Astrocyte (in vitro differentiated cells and primary cell): ENCODE measurements around the gene UGCG. TPM values are rescaled to one million over a fixed set of nuclear protein-coding genes. Genes with fewer than 3 reads are reported as not detected.

Experiments
- DNase-seq: peaks from one replicate; pipeline ENCODE4 v3.0.0-alpha.2; 2010; ENCODE audit warnings: low read depth
- FAIRE-seq: peaks from 2 replicates; lab custom pipeline; 2011; peaks lifted over from hg19 to GRCh38; lab: Jason Lieb, UNC
- H2AFZ ChIP-seq: 2 replicates; pipeline ENCODE4 v1.6.0; 2012; ENCODE audit warnings: low read depth, low read length, inconsistent platforms
- H3K27ac ChIP-seq: 2 replicates; pipeline ENCODE4 v1.5.1; 2011; ENCODE audit warnings: low read depth, low read length, inconsistent platforms
- H3K27me3 ChIP-seq: 2 replicates; pipeline ENCODE4 v1.6.0; 2011; ENCODE audit warnings: low read length, inconsistent platforms; ENCODE audit not compliant: insufficient read depth
- H3K36me3 ChIP-seq: 2 replicates; pipeline ENCODE4 v1.5.1; 2011; ENCODE audit warnings: low read length, inconsistent platforms; ENCODE audit not compliant: insufficient read depth
- H3K4me1 ChIP-seq: 2 replicates; pipeline ENCODE4 v1.5.1; 2011; ENCODE audit warnings: low read length, inconsistent platforms; ENCODE audit not compliant: insufficient read depth
- H3K4me2 ChIP-seq: 2 replicates; pipeline ENCODE4 v1.6.0; 2012; ENCODE audit warnings: low read length, inconsistent platforms
- H3K4me3 ChIP-seq: 2 replicates; pipeline ENCODE4 v1.5.1; 2011; ENCODE audit warnings: low read depth, mild to moderate bottlenecking, low read length, inconsistent platforms; ENCODE audit not compliant: insufficient read depth
- H3K79me2 ChIP-seq: 2 replicates; pipeline ENCODE4 v1.6.0; 2012; ENCODE audit warnings: mild to moderate bottlenecking, low read length, inconsistent platforms; ENCODE audit not compliant: insufficient read depth
- H3K9ac ChIP-seq: 2 replicates; pipeline ENCODE4 v1.6.0; 2012; ENCODE audit warnings: mild to moderate bottlenecking, low read length, inconsistent platforms
- H3K9me3 ChIP-seq: 2 replicates; pipeline ENCODE4 v1.5.1; 2012; ENCODE audit warnings: low read depth, mild to moderate bottlenecking, low read length, inconsistent platforms; ENCODE audit not compliant: insufficient read depth
- H4K20me1 ChIP-seq: 2 replicates; pipeline ENCODE4 v1.6.0; 2012; ENCODE audit warnings: low read length, inconsistent platforms; ENCODE audit not compliant: insufficient read depth
- H3K27ac Mint-ChIP-seq: one replicate; pipeline ENCODE4 v1.8.0; 2021; ENCODE audit warnings: mild to moderate bottlenecking, mixed read lengths; ENCODE audit not compliant: unreplicated experiment
- H3K27me3 Mint-ChIP-seq: one replicate; pipeline ENCODE4 v1.8.0; 2021; ENCODE audit warnings: low read depth, mixed read lengths; ENCODE audit not compliant: unreplicated experiment
- H3K36me3 Mint-ChIP-seq: one replicate; pipeline ENCODE4 v1.8.0; 2021; ENCODE audit warnings: low read depth, mixed read lengths; ENCODE audit not compliant: unreplicated experiment
- H3K4me1 Mint-ChIP-seq: one replicate; pipeline ENCODE4 v1.8.0; 2021; ENCODE audit warnings: low read depth, mixed read lengths; ENCODE audit not compliant: unreplicated experiment
- H3K4me3 Mint-ChIP-seq: one replicate; pipeline ENCODE4 v1.8.0; 2021; ENCODE audit warnings: mild to moderate bottlenecking, moderate library complexity, mixed read lengths; ENCODE audit not compliant: unreplicated experiment
- H3K9me3 Mint-ChIP-seq: one replicate; pipeline ENCODE4 v1.8.0; 2021; ENCODE audit warnings: mild to moderate bottlenecking, mixed read lengths; ENCODE audit not compliant: unreplicated experiment
- EZH2 ChIP-seq: IDR thresholded peaks from 2 replicates; pipeline ENCODE4 v1.6.1; 2012; ENCODE audit warnings: mild to moderate bottlenecking, low read length, inconsistent platforms; ENCODE audit not compliant: insufficient read depth
- total RNA-seq: library from RNA; stranded (reverse); gene quantifications from 2 replicates; pipeline ENCODE4 v1.2.1, GENCODE V29; 2021
- TF ChIP-seq, protein P1 (sequence below): IDR thresholded peaks from 2 replicates; pipeline ENCODE4 v1.5.1; 2011; ENCODE audit warnings: low read depth, mild to moderate bottlenecking, inconsistent platforms, low read length, moderate library complexity; ENCODE audit not compliant: insufficient read depth

UGCG gene
- total RNA-seq, 1 donor from 2014 or later, result 166 TPM

DNA sequence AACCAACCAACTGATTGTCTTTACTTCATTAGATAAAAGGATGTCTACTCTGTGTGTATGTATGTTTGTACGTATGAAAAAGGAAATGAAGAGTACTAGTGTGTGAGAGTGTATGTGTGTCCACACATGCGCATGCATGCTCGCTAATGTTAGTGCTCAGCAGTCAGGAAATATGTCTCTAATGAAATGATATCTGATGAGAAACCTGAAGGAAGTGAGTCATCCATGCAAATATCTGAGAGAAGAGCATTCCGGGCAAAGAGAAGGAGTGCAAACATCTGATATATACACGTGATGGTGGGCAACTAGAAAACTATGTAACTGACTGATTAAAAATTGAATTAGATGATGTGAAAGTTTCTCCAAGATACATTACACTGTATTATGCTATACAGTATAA, 29.6 kb upstream of the UGCG start:
- no peaks in the 10 kb centered on the region for H3K4me1 ChIP-seq
- DNase-seq (peak; percentile 84), FAIRE-seq (peak; percentile 70)
- H3K4me3 ChIP-seq, result no peak overlapping the region
- H3K36me3 ChIP-seq, result no peaks in the 10 kb centered on the region
- H4K20me1 ChIP-seq, result no peaks in the 10 kb centered on the region
- Mint-ChIP-seq H3K9me3 (no peaks in the 10 kb centered on the region), H3K4me1 (peaks cover 6% of the 10 kb centered on the region), H3K4me3 (no peak overlapping the region), H3K36me3 (no peaks in the 10 kb centered on the region), H3K27me3 (no peaks in the 10 kb centered on the region), H3K27ac (no peak overlapping the region)
- H3K9me3 ChIP-seq, result no peaks in the 10 kb centered on the region
- peak overlapping the region; percentile 37 for H3K4me2 ChIP-seq
- no peak overlapping the region for H3K27ac ChIP-seq
- no peaks in the 10 kb centered on the region for H3K27me3 ChIP-seq
- no peaks in the 10 kb centered on the region for H3K79me2 ChIP-seq
- no peak for TF ChIP-seq EZH2
- TF ChIP-seq, protein P1, sequence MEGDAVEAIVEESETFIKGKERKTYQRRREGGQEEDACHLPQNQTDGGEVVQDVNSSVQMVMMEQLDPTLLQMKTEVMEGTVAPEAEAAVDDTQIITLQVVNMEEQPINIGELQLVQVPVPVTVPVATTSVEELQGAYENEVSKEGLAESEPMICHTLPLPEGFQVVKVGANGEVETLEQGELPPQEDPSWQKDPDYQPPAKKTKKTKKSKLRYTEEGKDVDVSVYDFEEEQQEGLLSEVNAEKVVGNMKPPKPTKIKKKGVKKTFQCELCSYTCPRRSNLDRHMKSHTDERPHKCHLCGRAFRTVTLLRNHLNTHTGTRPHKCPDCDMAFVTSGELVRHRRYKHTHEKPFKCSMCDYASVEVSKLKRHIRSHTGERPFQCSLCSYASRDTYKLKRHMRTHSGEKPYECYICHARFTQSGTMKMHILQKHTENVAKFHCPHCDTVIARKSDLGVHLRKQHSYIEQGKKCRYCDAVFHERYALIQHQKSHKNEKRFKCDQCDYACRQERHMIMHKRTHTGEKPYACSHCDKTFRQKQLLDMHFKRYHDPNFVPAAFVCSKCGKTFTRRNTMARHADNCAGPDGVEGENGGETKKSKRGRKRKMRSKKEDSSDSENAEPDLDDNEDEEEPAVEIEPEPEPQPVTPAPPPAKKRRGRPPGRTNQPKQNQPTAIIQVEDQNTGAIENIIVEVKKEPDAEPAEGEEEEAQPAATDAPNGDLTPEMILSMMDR, result no peak
- H2AFZ ChIP-seq, result peak overlapping the region; percentile 12
- no peak overlapping the region for H3K9ac ChIP-seq

DNA sequence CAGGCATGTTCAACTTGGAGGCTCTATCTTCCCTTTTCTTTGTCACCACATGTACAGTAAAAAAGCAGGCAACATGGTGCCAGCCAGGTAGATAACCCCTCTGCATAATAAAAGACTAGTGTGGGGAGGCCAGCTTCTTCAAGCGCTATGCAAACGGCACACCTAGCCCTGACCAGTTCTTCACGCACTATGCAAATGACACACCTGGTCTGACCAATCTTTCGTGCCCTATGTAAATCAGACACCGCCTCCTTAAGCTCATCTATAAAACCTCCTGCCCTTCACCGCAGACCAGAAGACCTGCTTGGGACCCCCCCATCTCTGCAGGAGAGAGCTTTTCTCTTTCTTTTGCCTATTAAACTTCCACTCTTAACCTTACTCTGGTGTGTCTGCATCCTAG, 28.1 kb upstream of the UGCG start:
- FAIRE-seq (no peak), DNase-seq (no peak)
- Mint-ChIP-seq H3K4me1 (peaks cover 6% of the 10 kb centered on the region), H3K27ac (no peak overlapping the region), H3K36me3 (no peaks in the 10 kb centered on the region), H3K9me3 (no peaks in the 10 kb centered on the region), H3K27me3 (no peaks in the 10 kb centered on the region), H3K4me3 (no peak overlapping the region)
- H3K9me3 ChIP-seq, result no peaks in the 10 kb centered on the region
- H3K4me1 ChIP-seq, result no peaks in the 10 kb centered on the region
- H3K27ac ChIP-seq, result no peak overlapping the region
- no peaks in the 10 kb centered on the region for H3K36me3 ChIP-seq
- no peak overlapping the region for H3K4me3 ChIP-seq
- no peak for TF ChIP-seq EZH2
- TF ChIP-seq, protein P1, result no peak
- H3K4me2 ChIP-seq, result no peak overlapping the region
- H4K20me1 ChIP-seq, result no peaks in the 10 kb centered on the region
- no peaks in the 10 kb centered on the region for H3K79me2 ChIP-seq
- H3K27me3 ChIP-seq, result no peaks in the 10 kb centered on the region
- H2AFZ ChIP-seq, result no peak overlapping the region
- H3K9ac ChIP-seq, result no peak overlapping the region

DNA sequence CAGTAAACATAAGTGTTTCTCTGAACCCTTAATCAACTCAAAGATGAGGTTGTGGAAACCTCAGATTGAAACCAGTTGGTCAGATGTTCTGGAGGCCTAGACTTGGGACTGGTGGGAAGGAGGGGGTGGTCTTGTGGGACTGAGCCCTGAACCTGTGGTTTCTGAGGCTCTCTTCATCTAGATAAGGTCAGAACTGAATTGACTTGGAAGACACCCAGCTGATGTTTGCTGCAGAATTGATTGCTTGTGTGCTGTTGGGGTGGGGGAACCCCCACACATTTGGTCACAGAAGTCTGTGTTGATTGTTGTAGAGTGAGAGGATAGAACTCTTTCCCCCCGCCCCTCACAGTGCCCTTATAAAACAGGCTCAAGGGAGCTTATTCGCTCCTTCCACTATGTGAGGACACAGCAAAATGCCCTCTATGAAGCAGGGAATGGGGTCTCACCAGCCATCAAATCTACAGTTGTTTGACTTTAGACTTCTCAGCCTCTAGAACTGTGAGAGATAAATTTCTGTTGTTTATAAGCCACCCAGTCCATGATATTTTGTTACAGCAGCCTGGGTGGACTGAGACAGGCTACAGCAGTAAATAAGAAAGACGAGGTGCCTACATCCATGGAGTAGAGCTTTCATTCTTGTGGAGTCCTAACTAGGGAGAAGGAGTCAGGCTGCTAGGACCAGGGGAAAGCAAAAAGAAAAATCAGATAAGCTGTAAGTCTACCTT, 25.7 kb upstream of the UGCG start:
- Mint-ChIP-seq H3K27ac (no peak overlapping the region), H3K4me3 (no peak overlapping the region), H3K9me3 (no peaks in the 10 kb centered on the region), H3K4me1 (peaks cover 6% of the 10 kb centered on the region), H3K36me3 (no peaks in the 10 kb centered on the region), H3K27me3 (no peaks in the 10 kb centered on the region)
- TF ChIP-seq, protein P1, result no peak
- no peak for TF ChIP-seq EZH2
- H3K79me2 ChIP-seq, result no peaks in the 10 kb centered on the region
- no peak overlapping the region for H3K4me3 ChIP-seq
- no peaks in the 10 kb centered on the region for H3K36me3 ChIP-seq
- no peaks in the 10 kb centered on the region for H3K9me3 ChIP-seq
- H4K20me1 ChIP-seq, result no peaks in the 10 kb centered on the region
- H3K4me2 ChIP-seq, result no peak overlapping the region
- DNase-seq (no peak), FAIRE-seq (no peak)
- no peak overlapping the region for H2AFZ ChIP-seq
- H3K4me1 ChIP-seq, result no peaks in the 10 kb centered on the region
- H3K27me3 ChIP-seq, result no peaks in the 10 kb centered on the region
- no peak overlapping the region for H3K9ac ChIP-seq
- no peak overlapping the region for H3K27ac ChIP-seq
